H1 (cell line): ENCODE results near the gene UBA6. TPM values are rescaled to one million over a fixed set of nuclear protein-coding genes. Genes with fewer than 3 reads are reported as not detected.

ENCODE experiments used
- CREB1 ChIP-seq: IDR thresholded peaks from 2 replicates; pipeline ENCODE4 v1.6.1; 2012; ENCODE audit warnings: inconsistent platforms
- EZH2 ChIP-seq: fragments of 200-600 bp; sonication (generic); IDR thresholded peaks from 2 replicates; pipeline ENCODE4 v1.7.1; 2012; ENCODE audit warnings: low read depth, mild to moderate bottlenecking, moderate library complexity, low read length, inconsistent platforms; ENCODE audit not compliant: severe bottlenecking
- GABPA ChIP-seq: IDR thresholded peaks from 2 replicates; pipeline ENCODE4 v1.6.1; 2011; ENCODE audit warnings: mild to moderate bottlenecking, low read length, moderate library complexity, borderline replicate concordance; ENCODE audit not compliant: insufficient read depth
- KDM1A ChIP-seq: fragments of 200-600, 300-600 bp; sonication (generic); IDR thresholded peaks from 2 replicates; pipeline ENCODE4 v1.7.1; 2016; ENCODE audit warnings: mild to moderate bottlenecking, low read length, borderline replicate concordance
- KDM4A ChIP-seq: IDR thresholded peaks from one replicate; pipeline ENCODE4 v1.7.1; 2012; ENCODE audit warnings: low read depth, mild to moderate bottlenecking, moderate library complexity, low read length, inconsistent platforms; ENCODE audit not compliant: severe bottlenecking
- RFX5 ChIP-seq: IDR thresholded peaks from 2 replicates; pipeline ENCODE4 v1.6.1; 2011; ENCODE audit warnings: low read depth, low read length, improper control_type of control experiment, borderline replicate concordance
- RNF2 ChIP-seq: fragments of 200-900, 300-1000 bp; sonication (generic); IDR thresholded peaks from 2 replicates; pipeline ENCODE4 v1.7.1; 2016; ENCODE audit warnings: borderline replicate concordance, low read depth, mild to moderate bottlenecking, antibody characterized with exemption, low read length; ENCODE audit not compliant: poor library complexity, severe bottlenecking; ENCODE audit errors: missing control alignments
- SP2 ChIP-seq: IDR thresholded peaks from 2 replicates; pipeline ENCODE4 v1.6.1; 2012; ENCODE audit warnings: mild to moderate bottlenecking, low read length, inconsistent platforms
- SRF ChIP-seq: IDR thresholded peaks from 2 replicates; pipeline ENCODE4 v1.6.1; 2011; ENCODE audit warnings: mild to moderate bottlenecking, low read depth, low read length, moderate library complexity
- TBP ChIP-seq: IDR thresholded peaks from 2 replicates; pipeline ENCODE4 v1.6.1; 2011; ENCODE audit warnings: low read depth, low read length, improper control_type of control experiment
- polyA plus RNA-seq, 7 experiments: library from polyadenylated mRNA; depleted of rRNA in 3 of 7; stranded (reverse) in 5 of 7; unstranded in 2 of 7; fragments of >200 nt in 5 of 7; fragments of 200-250 nt in 2 of 7; gene quantifications; 1 replicate in 5 of 7; 2 replicates in 1 of 7; 4 replicates in 1 of 7; pipeline versions ENCODE4 v1.2.1 to v1.2.3, GENCODE V29; 2011 to 2013; ENCODE audit warnings: missing spikeins in 2 of 7, mixed read lengths in 2 of 7
- total RNA-seq: library from RNA; stranded (reverse); fragmentation: NEBNext Ultra II Directional; extraction: Animal tissue kit (Norgen Biotek cat#: 25700); gene quantifications from 2 replicates; pipeline ENCODE4 v1.2.1, GENCODE V29; 2021

Gene UBA6
- total and polyA plus RNA-seq, 2 of the 8 experiments (the other 6 are each of a cell fraction or from before 2014, with no cell fraction given): 17.4 to 74.3 TPM

GRCh38 chr4:67712650-67713528 lies 11.9 kb upstream of the UBA6 start (continued):
- TF ChIP-seq SP2: no peak
- no peak for TF ChIP-seq GABPA
- TF ChIP-seq EZH2: no peak
- TF ChIP-seq RFX5: no peak
- TF ChIP-seq KDM1A: no peak
- no peak for TF ChIP-seq KDM4A
- no peak for TF ChIP-seq SRF
- TF ChIP-seq RNF2: no peak
- TF ChIP-seq TBP: no peak
- no peak for TF ChIP-seq CREB1
- TF ChIP-seq, all 59 proteins: peak for 0
